Hindlimb muscle (tissue), 1 donor: ENCODE data around the gene PIKFYVE. TPM values are rescaled to one million over a fixed set of nuclear protein-coding genes. Genes with fewer than 3 reads are reported as not detected.
"Not testable (repeated sequence)": the region's sequence is repeated elsewhere in the genome, so short reads cannot be mapped to it uniquely, and the experiment has no call there.

Experiments
- DNase-seq: peaks from one replicate; pipeline ENCODE4 v3.0.0-alpha.2; 2013
- polyA plus RNA-seq: library from polyadenylated mRNA; unstranded; fragments of 120-200 nt; gene quantifications from one replicate; pipeline ENCODE4 v1.2.1, GENCODE V29; 2013; ENCODE audit not compliant: insufficient read length

The PIKFYVE gene, protein sequence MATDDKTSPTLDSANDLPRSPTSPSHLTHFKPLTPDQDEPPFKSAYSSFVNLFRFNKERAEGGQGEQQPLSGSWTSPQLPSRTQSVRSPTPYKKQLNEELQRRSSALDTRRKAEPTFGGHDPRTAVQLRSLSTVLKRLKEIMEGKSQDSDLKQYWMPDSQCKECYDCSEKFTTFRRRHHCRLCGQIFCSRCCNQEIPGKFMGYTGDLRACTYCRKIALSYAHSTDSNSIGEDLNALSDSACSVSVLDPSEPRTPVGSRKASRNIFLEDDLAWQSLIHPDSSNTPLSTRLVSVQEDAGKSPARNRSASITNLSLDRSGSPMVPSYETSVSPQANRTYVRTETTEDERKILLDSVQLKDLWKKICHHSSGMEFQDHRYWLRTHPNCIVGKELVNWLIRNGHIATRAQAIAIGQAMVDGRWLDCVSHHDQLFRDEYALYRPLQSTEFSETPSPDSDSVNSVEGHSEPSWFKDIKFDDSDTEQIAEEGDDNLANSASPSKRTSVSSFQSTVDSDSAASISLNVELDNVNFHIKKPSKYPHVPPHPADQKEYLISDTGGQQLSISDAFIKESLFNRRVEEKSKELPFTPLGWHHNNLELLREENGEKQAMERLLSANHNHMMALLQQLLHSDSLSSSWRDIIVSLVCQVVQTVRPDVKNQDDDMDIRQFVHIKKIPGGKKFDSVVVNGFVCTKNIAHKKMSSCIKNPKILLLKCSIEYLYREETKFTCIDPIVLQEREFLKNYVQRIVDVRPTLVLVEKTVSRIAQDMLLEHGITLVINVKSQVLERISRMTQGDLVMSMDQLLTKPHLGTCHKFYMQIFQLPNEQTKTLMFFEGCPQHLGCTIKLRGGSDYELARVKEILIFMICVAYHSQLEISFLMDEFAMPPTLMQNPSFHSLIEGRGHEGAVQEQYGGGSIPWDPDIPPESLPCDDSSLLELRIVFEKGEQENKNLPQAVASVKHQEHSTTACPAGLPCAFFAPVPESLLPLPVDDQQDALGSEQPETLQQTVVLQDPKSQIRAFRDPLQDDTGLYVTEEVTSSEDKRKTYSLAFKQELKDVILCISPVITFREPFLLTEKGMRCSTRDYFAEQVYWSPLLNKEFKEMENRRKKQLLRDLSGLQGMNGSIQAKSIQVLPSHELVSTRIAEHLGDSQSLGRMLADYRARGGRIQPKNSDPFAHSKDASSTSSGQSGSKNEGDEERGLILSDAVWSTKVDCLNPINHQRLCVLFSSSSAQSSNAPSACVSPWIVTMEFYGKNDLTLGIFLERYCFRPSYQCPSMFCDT (N-terminal part only)
- 17.2 TPM for polyA plus RNA-seq

DNA sequence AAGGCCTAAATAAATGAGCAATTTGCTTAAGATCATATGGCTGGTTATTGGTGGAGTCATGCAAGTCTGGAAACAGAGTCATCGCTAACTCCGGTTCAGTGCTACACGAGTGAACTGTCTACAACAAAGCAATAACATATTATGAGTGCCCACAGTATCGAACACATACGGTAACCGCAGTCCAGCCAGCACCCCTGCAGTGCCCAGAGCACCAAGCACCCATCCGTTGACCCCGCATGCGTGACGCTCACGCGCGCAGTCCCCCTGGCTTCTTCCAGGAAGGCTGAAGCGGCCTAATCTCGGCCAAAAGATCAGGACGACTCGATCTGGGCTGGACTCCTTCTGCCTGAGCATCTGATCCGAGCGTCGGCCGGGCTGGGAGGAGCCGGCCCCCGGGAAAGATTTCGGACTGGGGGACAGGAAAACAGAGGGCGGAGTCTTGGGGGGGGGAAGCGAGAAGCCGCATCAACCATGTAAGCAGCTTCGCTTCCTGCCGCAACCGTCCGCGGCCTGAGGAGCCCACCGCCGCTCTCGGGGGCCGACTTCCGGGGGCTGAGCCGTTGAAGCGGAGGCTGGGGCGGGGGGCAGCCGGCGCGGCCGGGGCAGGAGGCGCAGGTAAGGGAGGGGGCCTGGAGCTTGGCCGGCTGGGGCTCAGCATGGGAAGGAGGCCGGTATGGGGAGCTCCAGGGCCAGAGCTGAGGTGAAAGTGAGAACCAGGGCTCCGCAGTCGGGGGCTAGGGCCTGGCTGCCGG lies at the start of gene PIKFYVE:
Gene PIKFYVE, plus strand, starts transcription at position 455 of the 752 bp plus-strand sequence. CDS start 5,265 bp downstream, outside the sequence.
- peak; percentile 97 for DNase-seq

DNA sequence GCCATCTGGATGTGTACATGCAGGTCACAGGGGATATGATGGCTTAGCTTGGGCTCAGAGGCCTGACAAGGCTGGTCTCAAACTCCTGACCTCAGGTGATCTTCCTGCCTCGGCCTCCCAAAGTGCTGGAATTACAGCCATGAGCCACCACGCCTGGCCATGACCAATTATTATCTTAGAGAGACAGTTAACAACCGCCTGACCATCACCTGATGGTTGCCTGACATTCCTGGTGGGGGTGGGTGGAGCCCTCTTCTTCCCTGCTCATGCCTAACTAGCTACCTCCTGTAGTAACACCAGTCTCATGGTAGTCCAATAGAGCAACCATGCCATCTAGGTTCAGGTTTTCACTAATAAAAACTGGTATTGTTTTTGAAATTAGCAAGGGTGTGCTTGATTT lies 44.2 kb upstream of the PIKFYVE start:
- not testable (repeated sequence) for DNase-seq

DNA sequence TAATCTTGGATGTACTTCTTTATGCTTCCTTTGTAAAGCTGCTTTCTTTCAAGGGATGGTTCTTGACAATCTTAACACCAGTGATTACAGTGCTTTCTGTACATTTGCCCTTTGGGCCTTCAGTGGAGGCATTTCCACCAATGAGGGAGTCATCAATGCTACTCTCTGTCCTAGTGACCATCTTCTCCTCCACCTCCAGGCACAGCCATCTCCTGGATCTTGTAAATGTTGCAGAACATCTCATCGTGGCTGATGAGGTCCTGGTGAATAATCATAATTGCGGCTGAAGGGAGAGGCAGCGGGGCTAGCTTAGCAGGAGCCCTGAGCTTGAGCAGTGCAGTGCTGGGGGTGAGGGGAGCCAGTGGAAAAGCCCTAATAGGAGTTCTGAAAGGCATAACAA lies 43.7 kb upstream of the PIKFYVE start:
- DNase-seq: no peak

DNA sequence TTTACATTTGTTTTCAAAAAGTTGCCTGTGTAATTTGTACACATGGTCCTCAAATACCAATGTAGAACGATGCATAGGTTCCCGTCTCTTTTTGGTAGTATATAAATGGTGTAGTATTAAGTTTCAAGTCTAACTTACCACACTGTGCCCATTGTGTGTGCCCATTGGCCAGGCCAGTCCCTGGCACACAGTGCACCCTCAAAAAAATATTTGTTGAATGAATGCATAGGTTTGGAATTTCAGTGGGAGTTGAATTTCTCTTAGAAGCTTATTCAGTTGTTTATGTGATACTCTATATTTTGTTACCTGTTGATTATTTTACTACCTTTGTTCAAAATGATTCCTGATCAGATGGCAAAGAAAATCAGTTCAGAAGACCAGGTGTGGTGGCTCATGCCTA lies 41.3 kb upstream of the PIKFYVE start:
- DNase-seq: no peak

DNA sequence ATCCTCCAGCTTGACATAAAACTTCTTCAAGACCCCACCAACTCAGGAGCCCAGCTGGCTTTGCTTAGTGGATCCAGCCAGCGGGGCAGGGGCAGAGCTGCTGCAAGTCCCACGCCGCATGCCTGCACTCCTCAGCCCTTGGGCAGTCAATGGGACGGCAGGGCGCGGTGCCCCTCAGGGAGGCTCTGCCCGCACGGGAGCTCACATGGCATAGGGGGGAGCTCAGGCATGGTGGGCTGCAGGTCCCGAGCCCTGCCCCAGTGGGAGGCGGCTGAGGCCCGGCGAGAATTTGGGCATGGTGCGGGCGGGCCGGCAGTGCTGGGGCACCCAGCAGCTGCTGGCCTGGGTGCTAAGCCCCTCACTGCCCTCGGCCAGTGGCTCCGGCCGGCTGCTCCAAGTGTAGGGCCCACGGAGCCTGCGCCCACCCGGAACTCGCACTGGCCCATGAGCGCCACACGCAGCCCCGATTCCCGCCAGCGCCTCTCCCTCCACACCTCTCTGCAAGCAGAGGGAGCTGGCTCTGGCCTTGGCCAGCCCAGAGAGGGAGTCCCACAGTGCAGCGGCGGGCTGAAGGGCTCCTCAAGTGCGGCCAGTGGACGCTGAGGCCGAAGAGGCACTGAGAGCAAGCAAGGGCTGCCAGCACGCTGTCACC lies 38.3 kb upstream of the PIKFYVE start:
- DNase-seq: no peak

DNA sequence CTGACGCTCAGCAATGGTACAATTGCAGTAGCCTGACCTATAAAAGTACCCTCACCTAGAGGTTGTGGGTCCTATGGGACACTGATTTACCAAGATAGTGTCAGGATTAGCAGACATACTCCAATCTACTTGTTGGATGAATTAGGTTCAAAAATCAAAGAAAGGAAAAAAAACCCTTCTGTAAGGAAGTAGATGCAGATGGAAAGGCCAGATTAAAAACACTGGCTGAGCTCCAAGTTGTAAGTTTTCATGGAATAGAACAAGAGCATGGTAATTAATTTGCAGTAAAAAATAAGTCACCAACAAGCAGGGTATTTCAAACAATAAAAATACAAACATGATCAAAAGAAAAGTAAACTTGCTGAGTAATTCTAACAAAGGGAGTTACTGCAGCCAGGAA lies 37.6 kb upstream of the PIKFYVE start:
- no peak for DNase-seq

DNA sequence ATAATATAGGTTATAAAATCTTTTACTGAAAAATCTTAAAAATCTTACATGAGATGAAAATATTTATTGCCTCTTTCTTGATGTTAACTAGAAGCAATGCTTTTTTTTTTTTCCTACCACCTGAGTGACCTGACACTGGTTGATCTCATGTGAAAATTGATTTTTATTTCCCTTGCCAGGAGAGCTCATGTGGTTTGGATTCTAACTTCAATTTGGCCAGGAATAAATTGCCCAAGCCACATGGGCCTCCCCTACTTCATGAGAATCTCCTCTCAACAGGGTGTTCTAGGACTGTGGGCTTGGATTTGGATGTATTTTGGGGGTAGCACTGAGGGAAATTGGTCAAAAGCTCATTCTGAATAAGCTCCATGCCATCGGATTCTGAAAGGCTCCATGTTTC lies 31.3 kb upstream of the PIKFYVE start:
- DNase-seq: no peak

DNA sequence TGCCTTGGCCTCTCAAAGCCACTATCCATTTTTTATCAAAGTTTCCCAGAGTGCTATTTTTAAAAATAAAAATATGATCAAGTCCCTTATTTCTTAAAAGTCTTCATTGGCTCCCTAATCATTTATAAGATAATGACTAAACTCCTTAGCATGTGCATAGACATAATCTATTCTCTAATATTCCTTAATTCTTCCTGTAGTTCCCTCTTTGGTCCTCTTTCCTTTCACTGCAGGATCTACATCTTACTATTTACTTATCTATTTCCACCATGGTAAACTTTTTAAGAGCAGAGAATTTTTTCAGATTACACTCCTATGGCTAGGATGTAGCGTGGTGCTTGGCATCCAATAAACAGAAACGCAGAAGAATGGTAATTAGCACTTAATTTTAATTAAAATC lies 30.2 kb upstream of the PIKFYVE start:
- DNase-seq: no peak

DNA sequence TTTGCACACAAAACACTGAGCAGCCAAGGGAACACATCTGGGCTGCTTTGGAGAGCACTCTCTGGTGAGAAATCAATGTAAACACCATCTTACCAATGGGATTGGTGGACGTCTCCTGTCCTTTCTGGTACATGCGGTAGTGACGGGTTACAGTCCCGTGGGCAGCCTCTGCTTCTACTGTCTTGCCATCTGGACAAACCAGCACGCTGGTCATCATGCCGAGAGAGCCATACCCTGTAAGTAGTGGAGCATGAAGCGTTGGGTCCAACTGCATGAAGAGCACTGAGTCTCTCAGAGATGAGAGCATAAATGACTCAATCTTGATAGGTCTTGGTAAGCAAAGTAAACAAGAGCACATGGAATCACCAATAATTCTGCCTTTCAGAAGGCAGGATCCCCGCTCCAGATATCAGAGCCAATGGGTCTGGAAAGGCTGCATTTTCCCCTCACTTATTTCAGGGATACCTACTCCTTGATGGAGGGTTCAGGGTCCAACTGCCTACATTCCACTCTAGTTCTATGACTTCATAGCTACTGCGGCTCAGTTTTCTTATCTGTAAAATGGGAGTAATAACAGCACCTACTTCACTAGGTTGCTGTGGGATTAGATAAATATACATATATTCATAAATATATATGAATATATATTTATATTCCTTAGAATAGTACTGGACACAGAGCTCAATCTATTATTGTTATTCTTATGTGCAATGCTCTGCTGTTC lies 26.1 kb upstream of the PIKFYVE start:
- DNase-seq: no peak

DNA sequence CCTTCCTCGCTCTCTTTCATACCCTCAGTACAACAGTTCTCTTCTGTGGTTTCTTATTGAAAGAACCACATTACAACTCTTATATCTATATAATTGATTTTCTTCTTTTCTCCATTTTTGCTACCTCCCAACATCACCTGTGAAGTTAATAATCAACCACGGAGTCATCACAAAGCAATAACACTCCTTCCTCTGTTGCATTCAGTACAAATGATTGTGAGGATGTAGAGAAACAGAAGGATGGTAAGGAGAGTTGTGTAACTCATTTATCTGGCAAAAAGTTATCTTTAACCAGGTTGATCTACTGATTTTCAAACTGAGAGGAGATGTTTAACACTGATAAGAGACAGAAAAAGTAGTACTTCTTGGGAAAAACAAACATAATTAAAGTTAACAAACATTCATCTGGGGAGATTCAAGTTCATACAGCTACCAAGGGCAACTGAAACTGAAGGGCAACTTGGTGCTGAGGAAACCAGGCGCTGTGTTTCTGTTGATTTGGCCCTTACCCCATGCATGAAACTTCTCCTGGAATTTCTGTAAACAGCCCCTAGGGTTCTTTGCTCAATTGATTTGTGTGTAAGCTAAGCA lies 25.3 kb upstream of the PIKFYVE start:
- DNase-seq: no peak

DNA sequence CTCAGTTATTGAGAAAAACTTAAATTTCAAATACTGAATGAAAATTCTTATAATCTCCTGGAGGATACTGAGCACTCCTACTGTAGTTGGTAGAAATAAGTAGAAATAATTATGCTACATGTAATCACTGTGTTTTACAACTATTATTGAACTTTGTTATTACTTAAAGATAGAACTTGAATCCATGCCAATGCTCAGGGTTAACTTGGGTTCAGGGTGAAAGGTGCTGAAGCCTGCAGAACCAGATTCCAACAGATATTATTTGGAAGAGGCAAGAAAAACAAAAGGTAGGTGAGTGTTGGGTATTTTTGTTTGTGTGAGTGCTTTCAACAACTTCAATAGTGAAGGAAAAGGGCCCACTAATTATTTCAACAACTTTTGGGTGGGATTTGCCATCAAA lies 21.6 kb upstream of the PIKFYVE start:
- DNase-seq: no peak

DNA sequence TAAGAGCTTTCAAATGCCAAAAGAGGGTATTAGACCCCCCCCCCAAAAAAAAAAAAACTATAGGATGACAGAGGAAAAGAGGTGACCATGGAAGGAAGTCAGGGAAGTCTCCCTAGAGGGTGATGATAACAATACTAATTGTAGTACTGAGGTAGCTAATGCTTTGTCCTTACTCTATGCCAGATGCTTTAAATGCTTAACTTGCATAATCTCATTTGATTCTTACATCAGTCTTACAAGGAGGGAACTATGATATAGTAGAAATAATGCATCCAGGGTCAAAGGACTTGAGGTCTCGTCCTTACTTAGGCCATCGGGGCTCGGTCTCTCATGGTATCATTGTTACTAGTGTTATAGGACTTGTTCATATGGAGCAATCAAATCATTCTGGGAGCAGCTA lies 20.3 kb upstream of the PIKFYVE start:
- DNase-seq: no peak

DNA sequence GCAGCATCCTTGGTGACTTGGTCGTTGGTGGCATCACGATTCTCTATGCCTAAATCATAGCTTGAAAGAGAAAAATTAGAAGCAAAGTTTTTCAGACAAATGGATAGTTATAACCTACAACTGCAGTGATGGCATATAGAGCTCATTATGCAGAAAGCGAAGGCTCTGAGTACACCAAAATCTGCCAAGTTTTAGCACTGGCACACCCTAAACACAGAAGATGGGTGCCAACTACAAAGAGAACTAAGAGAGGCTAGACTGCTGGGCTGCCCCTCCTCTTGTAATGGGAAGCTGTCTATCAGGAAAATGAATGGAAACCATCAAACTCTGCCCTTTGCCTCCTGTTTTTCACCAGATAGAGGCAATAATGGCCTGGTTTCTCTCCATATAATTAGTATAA lies 17.5 kb upstream of the PIKFYVE start:
- DNase-seq: no peak

DNA sequence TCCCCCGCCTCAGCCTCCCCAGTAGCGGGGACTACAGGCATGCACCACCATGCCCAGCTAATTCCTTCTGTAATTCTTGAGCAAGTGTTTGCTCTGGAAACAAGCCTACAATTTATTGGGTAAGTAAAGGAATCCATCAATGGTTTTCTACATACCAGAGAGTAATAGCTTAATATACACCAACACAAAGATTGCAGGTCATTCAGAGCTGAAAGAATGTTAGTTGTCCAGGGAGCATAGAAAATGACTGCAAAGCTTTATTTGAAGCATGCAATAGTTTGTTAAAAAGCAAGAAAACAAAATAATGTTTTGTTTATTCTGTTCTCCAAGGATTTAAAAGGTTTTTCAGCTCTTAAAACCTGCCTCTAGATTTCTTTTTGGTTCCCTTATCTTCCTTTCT lies 16.8 kb upstream of the PIKFYVE start:
- no peak for DNase-seq

DNA sequence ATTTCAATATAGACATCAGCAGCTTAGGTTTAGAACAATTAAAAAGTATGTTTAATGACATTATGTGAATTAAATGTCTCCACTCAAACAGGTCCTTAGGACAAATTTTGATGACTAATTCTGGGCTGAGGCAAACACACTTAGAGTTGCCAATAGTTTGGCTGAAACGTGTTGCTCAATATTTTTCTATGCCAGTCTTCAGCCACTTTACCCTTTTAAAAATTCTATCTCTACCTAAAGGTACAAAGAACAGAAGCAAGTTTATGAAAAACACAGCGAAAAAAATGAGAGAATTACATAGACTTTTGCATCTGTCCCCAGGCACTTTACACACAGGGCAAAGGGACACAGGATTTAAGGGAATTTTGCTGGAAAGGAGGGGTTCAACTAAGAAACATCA lies 15.7 kb upstream of the PIKFYVE start:
- DNase-seq: no peak

DNA sequence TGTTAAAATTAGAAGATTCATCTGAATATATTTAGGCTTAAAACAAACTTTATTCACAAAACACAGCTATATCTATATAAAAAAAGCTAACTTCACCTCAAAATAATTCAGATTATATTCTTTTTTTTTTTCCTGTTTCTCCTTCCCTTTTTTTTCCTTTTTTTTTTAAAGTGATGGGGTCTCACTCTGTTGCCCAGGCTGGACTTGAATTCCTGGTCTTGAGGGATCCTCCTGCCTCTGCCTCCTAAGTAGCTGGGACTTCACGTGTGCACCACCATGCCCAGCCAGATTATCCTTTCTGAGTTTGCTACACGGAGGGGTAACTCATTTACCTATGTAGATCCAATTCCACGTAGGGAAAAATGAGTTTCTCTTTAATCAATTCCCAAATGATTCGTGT lies 15.0 kb upstream of the PIKFYVE start:
- no peak for DNase-seq

DNA sequence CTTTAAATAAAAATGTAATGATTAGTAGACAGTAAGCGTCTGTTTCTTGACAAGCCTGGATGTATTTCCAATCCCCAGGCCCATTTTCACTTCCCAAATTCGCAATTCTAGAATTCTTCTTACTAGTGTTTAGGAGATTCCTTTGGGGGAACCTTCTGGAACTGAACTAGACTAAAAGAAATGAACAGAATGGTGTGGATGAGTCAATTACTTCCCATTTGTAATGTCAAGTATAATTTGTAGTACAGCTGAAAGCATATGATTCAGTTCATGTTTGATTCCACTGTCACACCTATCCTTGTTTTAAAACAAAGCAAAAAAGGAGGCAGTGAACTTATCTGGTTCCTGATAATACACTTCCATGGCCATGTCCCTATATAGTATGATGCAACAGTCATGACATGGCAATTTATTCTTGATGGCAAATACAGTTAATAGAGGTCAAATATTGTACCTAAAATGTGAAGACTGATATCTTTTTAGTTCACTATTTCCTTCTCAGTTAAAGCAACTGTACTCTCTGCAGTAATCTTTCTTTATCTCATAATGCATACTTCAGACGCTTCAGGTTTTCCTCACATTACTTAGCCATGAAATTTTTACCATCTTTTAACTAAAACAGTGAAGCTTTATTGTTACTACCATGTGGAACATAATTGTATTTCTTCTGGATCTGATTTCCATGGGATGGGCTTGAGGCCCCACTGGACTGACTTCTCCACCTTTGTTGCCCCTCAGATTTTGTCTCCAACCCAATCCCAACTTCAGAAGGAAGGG lies 13.2 kb upstream of the PIKFYVE start:
- no peak for DNase-seq

DNA sequence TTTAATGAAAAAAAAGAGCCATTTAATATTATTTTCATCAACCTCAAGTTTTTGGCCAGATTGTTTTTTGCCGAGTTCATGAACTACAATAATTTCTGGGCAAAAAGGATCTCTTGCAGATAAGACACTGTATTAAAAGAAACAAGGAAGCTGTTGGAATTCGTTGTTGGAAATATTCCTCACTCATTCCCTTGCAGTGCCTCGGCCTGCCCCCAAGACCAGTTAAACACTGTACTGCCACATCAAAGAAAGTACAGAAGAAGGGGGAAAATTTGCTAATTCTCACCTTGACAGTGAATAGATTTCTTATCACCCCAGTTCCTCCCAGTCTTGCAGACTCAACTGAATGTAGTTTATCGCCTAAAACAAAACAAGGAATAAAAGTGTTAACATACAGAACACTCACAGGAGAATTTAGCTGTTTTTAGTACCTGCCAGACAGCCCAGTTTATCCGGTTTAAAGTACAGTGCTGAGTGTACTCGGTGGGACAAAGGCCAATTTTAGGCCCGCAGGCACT lies 12.4 kb upstream of the PIKFYVE start:
- no peak for DNase-seq

DNA sequence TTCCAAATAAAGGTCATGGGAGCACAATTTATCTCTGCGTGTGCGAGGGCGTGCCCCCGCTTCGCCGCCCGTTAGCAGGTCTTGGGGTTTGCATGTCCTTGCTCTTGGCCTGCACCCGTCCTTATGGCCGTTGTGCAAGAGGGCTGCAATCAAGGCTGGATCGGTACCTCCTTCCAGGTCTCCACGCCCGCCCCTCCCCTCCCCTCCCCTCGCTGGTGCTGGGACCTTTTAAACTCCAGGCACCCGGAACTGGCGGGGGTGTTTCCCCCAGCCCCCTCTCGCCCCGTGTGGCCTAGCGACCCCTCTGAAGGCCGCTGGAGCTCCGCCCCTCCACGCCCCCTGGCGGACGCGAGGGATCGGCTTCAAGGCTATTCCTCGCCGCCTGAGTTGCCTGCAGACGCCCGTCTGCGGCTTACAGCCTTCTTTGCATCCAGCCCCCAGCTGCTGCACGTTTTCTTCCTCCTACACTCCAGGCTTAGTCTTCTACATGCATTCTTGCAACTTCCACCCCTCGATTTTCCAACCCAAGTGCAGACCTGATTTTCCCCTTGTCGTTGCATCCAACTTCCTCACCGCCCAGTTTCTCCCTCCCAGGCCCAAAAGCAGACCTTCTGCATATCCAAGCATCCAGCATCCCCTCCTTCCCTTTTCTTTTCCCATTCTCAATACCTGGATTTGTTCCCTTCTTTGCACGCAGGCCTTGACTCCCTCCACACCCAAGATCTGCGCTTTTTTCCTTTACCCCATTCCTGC lies 11.8 kb upstream of the PIKFYVE start:
- DNase-seq: peak; percentile 88
